Measurements from ENCODE around the gene ARHGEF16. TPM values are rescaled to one million over a fixed set of nuclear protein-coding genes. Genes with fewer than 3 reads are reported as not detected.

Gene ARHGEF16
- total RNA-seq, 1 experiment from 2014 or later: 10.1 TPM

DNA sequence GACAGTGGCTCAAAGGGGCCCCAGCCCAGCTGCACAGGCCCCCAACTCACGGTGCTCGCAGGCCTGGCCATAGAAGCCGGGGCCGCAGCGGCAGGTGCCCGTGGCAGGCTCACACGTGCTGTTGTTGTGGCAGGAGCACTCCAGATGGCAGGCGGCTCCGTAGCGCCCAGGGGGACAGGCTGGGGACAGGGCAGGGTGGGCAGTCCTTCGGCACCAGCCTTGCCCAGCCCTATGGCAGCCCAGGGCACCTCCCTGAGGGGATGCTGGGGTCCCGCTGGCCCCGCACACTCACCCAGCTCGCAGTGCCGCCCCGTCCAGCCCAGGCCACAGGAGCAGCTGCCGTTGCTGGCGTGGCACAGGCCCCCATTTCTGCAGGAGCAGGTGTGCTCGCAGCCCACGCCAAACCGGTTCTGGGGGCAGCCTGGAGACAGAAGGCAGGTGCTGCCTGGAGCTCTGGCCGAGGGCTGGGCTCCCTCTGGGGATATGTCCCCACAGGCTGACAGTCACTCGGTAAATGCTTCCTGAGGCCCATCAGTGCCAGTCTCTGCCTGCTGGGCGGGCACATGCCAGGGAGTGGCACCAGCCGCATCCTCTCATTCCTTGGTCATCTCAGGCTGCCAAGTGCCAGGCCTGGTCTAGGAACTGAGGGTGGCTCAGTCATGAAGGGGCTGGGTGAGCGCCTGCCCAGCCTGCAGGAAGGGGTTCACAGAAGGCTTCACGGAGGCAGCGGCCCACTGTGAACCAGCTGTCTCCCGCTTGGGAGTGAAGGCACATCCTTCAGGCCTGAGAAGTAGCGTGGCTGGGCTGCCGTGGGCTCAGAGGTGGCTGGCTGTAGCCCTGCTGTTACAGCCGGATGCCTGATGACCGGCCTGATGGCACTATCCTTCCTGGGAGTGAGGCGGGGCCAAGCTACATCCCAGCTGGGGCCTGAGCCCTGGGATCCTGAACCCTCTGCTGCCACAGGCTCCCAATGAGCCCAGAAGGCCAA, 40.1 kb downstream of the ARHGEF16 start:
- ATAC-seq (no peak), DNase-seq (ENCODE audit: low read depth, low spot score) (no peak)
- peaks cover 5% of the 10 kb centered on the region; the same call in 1 of the 2 replicates for H3K4me1 ChIP-seq (ENCODE audit: control insufficient read depth, insufficient read depth, low read length)
- in situ Hi-C loops (cut with HindIII; ENCODE audit: low pct_unique_long_range_greater_than_20kb, low sequenced_read_pairs): no loop called here
- no peaks in the 10 kb centered on the region for H3K36me3 ChIP-seq (ENCODE audit: control insufficient read depth, insufficient read depth, low read length)
- no peak overlapping the region for H3K4me3 ChIP-seq (ENCODE audit: low read depth in 2 of 2, low read length in 2 of 2)
- POLR2A ChIA-PET: no interaction called here
- CTCF ChIA-PET: no interaction called here
- BruUV-seq (replicated peaks): no TSS peak
- H3K27me3 ChIP-seq (ENCODE audit: control insufficient read depth, insufficient read depth, low read length): no peaks in the 10 kb centered on the region
- H3K9me3 ChIP-seq (ENCODE audit: control insufficient read depth, insufficient read depth, low read depth, low read length): no peaks in the 10 kb centered on the region
- H3K27ac ChIP-seq (ENCODE audit: low read length): no peak overlapping the region
- intact Hi-C loops (cut with micrococcal nuclease; ENCODE audit: unreplicated experiment): loop anchor here (10.0 kb wide), 1 partner anchor 70 kb away; no protein-coding TSS in a partner anchor
- TF ChIP-seq SIN3A (IDR thresholded peaks at IDR 0.05; ENCODE audit: borderline replicate concordance, insufficient read depth, low read depth, low read length) (no peak), POLR2AphosphoS5 (IDR thresholded peaks at IDR 0.05; ENCODE audit: low read depth, low read length) (no peak), TCF7L2 (IDR thresholded peaks at IDR 0.05; ENCODE audit: low read depth, low read length) (no peak)
- TF ChIP-seq, protein P1, sequence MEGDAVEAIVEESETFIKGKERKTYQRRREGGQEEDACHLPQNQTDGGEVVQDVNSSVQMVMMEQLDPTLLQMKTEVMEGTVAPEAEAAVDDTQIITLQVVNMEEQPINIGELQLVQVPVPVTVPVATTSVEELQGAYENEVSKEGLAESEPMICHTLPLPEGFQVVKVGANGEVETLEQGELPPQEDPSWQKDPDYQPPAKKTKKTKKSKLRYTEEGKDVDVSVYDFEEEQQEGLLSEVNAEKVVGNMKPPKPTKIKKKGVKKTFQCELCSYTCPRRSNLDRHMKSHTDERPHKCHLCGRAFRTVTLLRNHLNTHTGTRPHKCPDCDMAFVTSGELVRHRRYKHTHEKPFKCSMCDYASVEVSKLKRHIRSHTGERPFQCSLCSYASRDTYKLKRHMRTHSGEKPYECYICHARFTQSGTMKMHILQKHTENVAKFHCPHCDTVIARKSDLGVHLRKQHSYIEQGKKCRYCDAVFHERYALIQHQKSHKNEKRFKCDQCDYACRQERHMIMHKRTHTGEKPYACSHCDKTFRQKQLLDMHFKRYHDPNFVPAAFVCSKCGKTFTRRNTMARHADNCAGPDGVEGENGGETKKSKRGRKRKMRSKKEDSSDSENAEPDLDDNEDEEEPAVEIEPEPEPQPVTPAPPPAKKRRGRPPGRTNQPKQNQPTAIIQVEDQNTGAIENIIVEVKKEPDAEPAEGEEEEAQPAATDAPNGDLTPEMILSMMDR (IDR thresholded peaks at IDR 0.05): no peak
- TF ChIP-seq, protein P2, sequence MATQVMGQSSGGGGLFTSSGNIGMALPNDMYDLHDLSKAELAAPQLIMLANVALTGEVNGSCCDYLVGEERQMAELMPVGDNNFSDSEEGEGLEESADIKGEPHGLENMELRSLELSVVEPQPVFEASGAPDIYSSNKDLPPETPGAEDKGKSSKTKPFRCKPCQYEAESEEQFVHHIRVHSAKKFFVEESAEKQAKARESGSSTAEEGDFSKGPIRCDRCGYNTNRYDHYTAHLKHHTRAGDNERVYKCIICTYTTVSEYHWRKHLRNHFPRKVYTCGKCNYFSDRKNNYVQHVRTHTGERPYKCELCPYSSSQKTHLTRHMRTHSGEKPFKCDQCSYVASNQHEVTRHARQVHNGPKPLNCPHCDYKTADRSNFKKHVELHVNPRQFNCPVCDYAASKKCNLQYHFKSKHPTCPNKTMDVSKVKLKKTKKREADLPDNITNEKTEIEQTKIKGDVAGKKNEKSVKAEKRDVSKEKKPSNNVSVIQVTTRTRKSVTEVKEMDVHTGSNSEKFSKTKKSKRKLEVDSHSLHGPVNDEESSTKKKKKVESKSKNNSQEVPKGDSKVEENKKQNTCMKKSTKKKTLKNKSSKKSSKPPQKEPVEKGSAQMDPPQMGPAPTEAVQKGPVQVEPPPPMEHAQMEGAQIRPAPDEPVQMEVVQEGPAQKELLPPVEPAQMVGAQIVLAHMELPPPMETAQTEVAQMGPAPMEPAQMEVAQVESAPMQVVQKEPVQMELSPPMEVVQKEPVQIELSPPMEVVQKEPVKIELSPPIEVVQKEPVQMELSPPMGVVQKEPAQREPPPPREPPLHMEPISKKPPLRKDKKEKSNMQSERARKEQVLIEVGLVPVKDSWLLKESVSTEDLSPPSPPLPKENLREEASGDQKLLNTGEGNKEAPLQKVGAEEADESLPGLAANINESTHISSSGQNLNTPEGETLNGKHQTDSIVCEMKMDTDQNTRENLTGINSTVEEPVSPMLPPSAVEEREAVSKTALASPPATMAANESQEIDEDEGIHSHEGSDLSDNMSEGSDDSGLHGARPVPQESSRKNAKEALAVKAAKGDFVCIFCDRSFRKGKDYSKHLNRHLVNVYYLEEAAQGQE (IDR thresholded peaks at IDR 0.05; ENCODE audit: insufficient read depth in 1 of 2, low read depth in 2 of 2, low read length in 1 of 2): no peak

DNA sequence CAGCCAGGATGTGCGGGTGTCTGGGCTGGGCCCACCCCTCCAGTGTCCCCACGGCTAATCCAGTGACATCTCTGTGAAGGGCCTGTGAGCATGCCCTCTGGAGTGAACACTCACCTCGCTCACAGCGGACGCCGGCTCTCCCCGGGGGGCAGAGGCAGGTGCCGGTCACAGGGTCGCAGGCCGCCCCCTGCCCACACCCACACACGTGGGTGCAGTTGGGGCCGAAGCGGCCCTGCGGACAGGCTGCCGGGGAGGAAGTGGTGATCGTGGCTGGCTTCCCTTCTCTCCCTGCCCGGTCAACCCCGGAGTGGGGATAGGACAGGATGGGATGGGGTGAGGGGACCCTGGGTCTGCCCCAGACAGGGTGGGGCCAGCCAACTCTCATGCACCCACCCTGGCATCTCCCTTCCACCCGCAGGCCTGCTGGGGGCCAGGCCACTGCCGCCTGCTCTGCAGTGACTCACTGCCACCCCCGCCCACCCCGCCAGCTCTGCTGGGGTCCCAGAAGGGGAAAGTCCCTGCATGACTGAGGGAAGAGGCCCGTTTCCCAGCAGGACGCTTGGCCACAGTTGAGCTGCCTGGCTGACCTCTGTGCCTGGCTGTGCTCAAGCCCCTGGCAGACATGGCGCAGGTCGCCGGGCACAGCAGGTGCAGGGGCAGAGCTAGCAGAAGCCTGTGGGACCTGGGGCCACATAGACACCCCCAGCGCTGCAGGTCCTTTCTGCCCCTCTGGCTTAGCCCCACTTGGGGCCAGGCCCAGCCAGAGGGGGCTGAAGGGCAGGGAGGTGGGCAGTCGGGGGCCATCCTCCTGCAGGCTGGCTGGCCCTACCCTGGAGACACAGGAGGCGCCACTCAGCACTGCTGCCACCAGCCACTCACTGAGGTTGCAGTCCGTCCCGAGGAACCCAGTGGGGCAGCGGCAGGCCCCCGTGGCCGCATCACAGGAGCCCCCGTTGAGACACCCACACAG, 41.6 kb downstream of the ARHGEF16 start:
- TF ChIP-seq, protein P2 (IDR thresholded peaks at IDR 0.05; ENCODE audit: insufficient read depth in 1 of 2, low read depth in 2 of 2, low read length in 1 of 2): no peak
- TF ChIP-seq, protein P1 (IDR thresholded peaks at IDR 0.05): no peak
- TF ChIP-seq POLR2AphosphoS5 (IDR thresholded peaks at IDR 0.05; ENCODE audit: low read depth, low read length) (no peak), TCF7L2 (IDR thresholded peaks at IDR 0.05; ENCODE audit: low read depth, low read length) (no peak), SIN3A (IDR thresholded peaks at IDR 0.05; ENCODE audit: borderline replicate concordance, insufficient read depth, low read depth, low read length) (no peak)
- DNase-seq (ENCODE audit: low read depth, low spot score) (no peak), ATAC-seq (no peak)
- no peak overlapping the region for H3K27ac ChIP-seq (ENCODE audit: low read length)
- intact Hi-C loops (cut with micrococcal nuclease; ENCODE audit: unreplicated experiment): loop anchor here (10.0 kb wide), 1 partner anchor 69 kb away; no protein-coding TSS in a partner anchor
- CTCF ChIA-PET: interaction anchor here (0.6 kb wide), 1 partner anchor 17 kb away, joined by 3 read pairs; no protein-coding TSS in a partner anchor
- no peaks in the 10 kb centered on the region for H3K36me3 ChIP-seq (ENCODE audit: control insufficient read depth, insufficient read depth, low read length)
- no peaks in the 10 kb centered on the region for H3K9me3 ChIP-seq (ENCODE audit: control insufficient read depth, insufficient read depth, low read depth, low read length)
- BruUV-seq (replicated peaks): no TSS peak
- no peaks in the 10 kb centered on the region for H3K27me3 ChIP-seq (ENCODE audit: control insufficient read depth, insufficient read depth, low read length)
- in situ Hi-C loops (cut with HindIII; ENCODE audit: low pct_unique_long_range_greater_than_20kb, low sequenced_read_pairs): no loop called here
- POLR2A ChIA-PET: no interaction called here
- H3K4me3 ChIP-seq (ENCODE audit: low read depth in 2 of 2, low read length in 2 of 2): no peak overlapping the region
- H3K4me1 ChIP-seq (ENCODE audit: control insufficient read depth, insufficient read depth, low read length): peaks cover 5% of the 10 kb centered on the region; the same call in 1 of the 2 replicates
